CD4-positive, alpha-beta T cell (primary cell): ENCODE measurements around the gene BACE2. TPM values are rescaled to one million over a fixed set of nuclear protein-coding genes. Genes with fewer than 3 reads are reported as not detected.

Experiments used
- ATAC-seq: fragments of 200-7000 bp; cut with Tn5 transposase; one replicate; pipeline ENCODE4 v1.10.0; 2022; ENCODE audit warnings: mild to moderate bottlenecking; ENCODE audit not compliant: poor library complexity
- CTCF ChIA-PET: fragments of 350-600 bp; sonication (Branson Sonifier 250); formaldehyde crosslinking; loops from one replicate; lab custom pipeline; 2021; ENCODE audit warnings: antibody characterized with exemption, inconsistent platforms; lab: Charles Lee
- POLR2A ChIA-PET: fragments of 350-600 bp; sonication (Branson Sonifier 250); formaldehyde crosslinking; loops from one replicate; lab custom pipeline; 2021; ENCODE audit warnings: antibody characterized with exemption, inconsistent platforms; lab: Charles Lee
- DNase-seq, 14 experiments: peaks; one replicate each; pipeline ENCODE4 v3.0.0-alpha.2; 2013 to 2020; ENCODE audit warnings: mixed read lengths in 2 of 14
- H3K27ac ChIP-seq, 2 donors: one replicate each; pipeline versions ENCODE4 v1.5.1 to v1.7.0; 2013; ENCODE audit warnings: low read length in 2 of 2, low read depth in 1 of 2, mild to moderate bottlenecking in 1 of 2
- H3K27me3 ChIP-seq, 2 experiments: 1 replicate in 1 of 2; 2 replicates in 1 of 2; pipeline versions ENCODE4 v1.6.1 to v1.7.0; 2013; ENCODE audit warnings: low read length in 2 of 2, control low read depth in 1 of 2, mild to moderate bottlenecking in 1 of 2, moderate library complexity in 1 of 2; ENCODE audit not compliant: insufficient read depth in 2 of 2, control insufficient read depth in 1 of 2
- H3K36me3 ChIP-seq: one replicate; pipeline ENCODE4 v1.6.1; 2013; ENCODE audit warnings: low read length, control low read depth; ENCODE audit not compliant: insufficient read depth
- H3K4me1 ChIP-seq: one replicate; pipeline ENCODE4 v1.6.1; 2013; ENCODE audit warnings: low read length, control low read depth; ENCODE audit not compliant: insufficient read depth
- H3K4me3 ChIP-seq: one replicate; pipeline ENCODE4 v1.5.1; 2013; ENCODE audit warnings: mild to moderate bottlenecking, low read length, moderate library complexity
- H3K9me3 ChIP-seq, 2 experiments: 1 replicate in 1 of 2; 2 replicates in 1 of 2; pipeline versions ENCODE4 v1.6.1 to v1.7.0; 2013; ENCODE audit warnings: low read length in 2 of 2, mild to moderate bottlenecking in 2 of 2, control low read depth in 1 of 2, moderate library complexity in 1 of 2; ENCODE audit not compliant: control insufficient read depth in 1 of 2, insufficient read depth in 1 of 2
- H3K27ac Mint-ChIP-seq: one replicate; pipeline ENCODE4 v1.8.0; 2020; ENCODE audit warnings: mixed read lengths
- H3K27me3 Mint-ChIP-seq: one replicate; pipeline ENCODE4 v1.8.0; 2021; ENCODE audit warnings: mixed read lengths
- H3K36me3 Mint-ChIP-seq: one replicate; pipeline ENCODE4 v1.8.0; 2021; ENCODE audit warnings: low read depth, mixed read lengths
- H3K4me1 Mint-ChIP-seq: one replicate; pipeline ENCODE4 v1.8.0; 2021; ENCODE audit warnings: low read depth, mixed read lengths
- H3K4me3 Mint-ChIP-seq: one replicate; pipeline ENCODE4 v1.8.0; 2020; ENCODE audit warnings: mild to moderate bottlenecking, mixed read lengths
- H3K9me3 Mint-ChIP-seq: one replicate; pipeline ENCODE4 v1.8.0; 2020; ENCODE audit warnings: mixed read lengths
- intact Hi-C, 2 experiments: fragments of 100-400 bp; cut with DNase I in 1 of 2; cut with micrococcal nuclease in 1 of 2; formaldehyde crosslinking; loops; one replicate each; pipeline versions ENCODE4 v1.15.1 to v1.9.0; 2023 to 2025; cut with DNase I, micrococcal nuclease
- total RNA-seq, 174 experiments: library from RNA in 2 of 174; stranded (reverse) in 2 of 174; gene quantifications; one replicate each; pipeline ENCODE4 v1.2.3 and lab custom pipeline; 2021 to 2026
- TF ChIP-seq, protein P1 (sequence below): fragments of 200-600 bp; IDR thresholded peaks from one replicate; pipeline ENCODE4 v1.8.0; 2022; ENCODE audit warnings: antibody characterized with exemption, mild to moderate bottlenecking

BACE2 gene
- total RNA-seq, 2 experiments from 2014 or later: 0.16 TPM; not detected in 1

DNA sequence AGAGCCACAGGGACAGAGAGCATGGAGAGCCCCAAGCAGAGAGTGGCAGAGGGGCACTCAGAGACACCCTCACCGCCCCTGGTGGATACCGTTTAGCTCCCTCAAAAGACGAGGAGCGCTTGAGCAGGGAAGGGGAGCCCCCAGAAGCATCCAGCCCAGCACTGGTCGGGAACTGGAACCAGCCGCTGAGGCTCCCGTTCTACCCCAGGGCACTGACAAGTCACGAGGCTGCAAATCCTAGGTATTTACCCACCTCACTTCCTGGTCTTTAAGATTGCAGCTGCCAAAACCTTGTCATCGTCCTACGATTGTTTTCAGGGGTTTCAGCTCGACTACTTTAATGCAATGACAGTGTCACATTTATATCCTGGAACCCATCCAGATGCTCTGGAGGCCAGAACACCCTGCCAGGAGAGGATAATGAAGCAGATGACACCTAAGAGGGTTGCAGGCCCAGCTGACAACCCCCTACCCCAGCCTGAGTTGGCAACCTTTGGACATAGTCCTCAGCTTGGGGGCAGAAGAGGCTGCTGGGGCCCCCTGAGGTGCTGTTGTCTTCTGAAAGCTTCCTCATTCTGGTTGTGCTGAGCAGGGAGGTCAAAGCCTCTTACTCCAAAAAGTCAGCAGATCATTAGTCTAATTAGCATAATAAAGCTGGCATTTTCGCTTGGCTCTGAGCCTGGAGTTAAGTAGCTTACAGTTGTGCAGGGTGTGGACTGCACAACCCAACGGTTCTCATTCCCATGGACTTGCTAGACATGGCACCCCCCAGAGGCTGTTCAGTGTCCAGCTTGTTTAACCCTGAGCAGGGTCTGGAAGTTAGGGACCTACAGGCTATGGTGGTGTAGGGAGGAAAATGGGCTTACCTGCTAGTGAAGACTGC lies 20.6 kb upstream of the BACE2 start:
- TF ChIP-seq, protein P1, sequence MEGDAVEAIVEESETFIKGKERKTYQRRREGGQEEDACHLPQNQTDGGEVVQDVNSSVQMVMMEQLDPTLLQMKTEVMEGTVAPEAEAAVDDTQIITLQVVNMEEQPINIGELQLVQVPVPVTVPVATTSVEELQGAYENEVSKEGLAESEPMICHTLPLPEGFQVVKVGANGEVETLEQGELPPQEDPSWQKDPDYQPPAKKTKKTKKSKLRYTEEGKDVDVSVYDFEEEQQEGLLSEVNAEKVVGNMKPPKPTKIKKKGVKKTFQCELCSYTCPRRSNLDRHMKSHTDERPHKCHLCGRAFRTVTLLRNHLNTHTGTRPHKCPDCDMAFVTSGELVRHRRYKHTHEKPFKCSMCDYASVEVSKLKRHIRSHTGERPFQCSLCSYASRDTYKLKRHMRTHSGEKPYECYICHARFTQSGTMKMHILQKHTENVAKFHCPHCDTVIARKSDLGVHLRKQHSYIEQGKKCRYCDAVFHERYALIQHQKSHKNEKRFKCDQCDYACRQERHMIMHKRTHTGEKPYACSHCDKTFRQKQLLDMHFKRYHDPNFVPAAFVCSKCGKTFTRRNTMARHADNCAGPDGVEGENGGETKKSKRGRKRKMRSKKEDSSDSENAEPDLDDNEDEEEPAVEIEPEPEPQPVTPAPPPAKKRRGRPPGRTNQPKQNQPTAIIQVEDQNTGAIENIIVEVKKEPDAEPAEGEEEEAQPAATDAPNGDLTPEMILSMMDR: no peak
- intact Hi-C loops: no loop called here
- Mint-ChIP-seq H3K9me3 (no peaks in the 10 kb centered on the region), H3K27ac (no peak overlapping the region), H3K36me3 (no peaks in the 10 kb centered on the region), H3K4me3 (no peak overlapping the region), H3K4me1 (no peaks in the 10 kb centered on the region), H3K27me3 (peaks cover 38% of the 10 kb centered on the region)
- DNase-seq (no peak), ATAC-seq (no peak)
- no peaks in the 10 kb centered on the region for H3K4me1 ChIP-seq
- H3K4me3 ChIP-seq: no peak overlapping the region
- no peaks in the 10 kb centered on the region for H3K36me3 ChIP-seq
- H3K27ac ChIP-seq: no peak overlapping the region
- H3K9me3 ChIP-seq: peaks cover 7 to 10% of the 10 kb centered on the region in 2 experiments
- peaks cover 0 to 14% of the 10 kb centered on the region in 2 experiments for H3K27me3 ChIP-seq
- CTCF ChIA-PET: no interaction called here
- POLR2A ChIA-PET: no interaction called here

GRCh38 chr21:41147979-41148355 lies 20.0 kb upstream of the BACE2 start:
- Histone ChIP-seq H3K4me1 (no peaks in the 10 kb centered on the region), H3K4me3 (no peak overlapping the region), H3K36me3 (no peaks in the 10 kb centered on the region), H3K9me3 (peaks cover 7 to 13% of the 10 kb centered on the region in 2 experiments), H3K27ac (no peak overlapping the region), H3K27me3 (peaks cover 0 to 14% of the 10 kb centered on the region in 2 experiments)
- DNase-seq (no peak), ATAC-seq (no peak)
- H3K27me3 Mint-ChIP-seq: peaks cover 39% of the 10 kb centered on the region
- H3K27ac Mint-ChIP-seq: no peak overlapping the region
- no peaks in the 10 kb centered on the region for H3K36me3 Mint-ChIP-seq
- intact Hi-C loops: no loop called here
- POLR2A ChIA-PET: no interaction called here
- H3K4me1 Mint-ChIP-seq: no peaks in the 10 kb centered on the region
- CTCF ChIA-PET: no interaction called here
- TF ChIP-seq, protein P1: no peak
- H3K4me3 Mint-ChIP-seq: no peak overlapping the region
- no peaks in the 10 kb centered on the region for H3K9me3 Mint-ChIP-seq

- Mint-ChIP-seq H3K4me1 (no peaks in the 10 kb centered on the region), H3K27me3 (peaks cover 43% of the 10 kb centered on the region), H3K9me3 (no peaks in the 10 kb centered on the region), H3K4me3 (no peak overlapping the region), H3K36me3 (no peaks in the 10 kb centered on the region), H3K27ac (no peak overlapping the region)
- H3K9me3 ChIP-seq: peaks cover 7 to 16% of the 10 kb centered on the region in 2 experiments
- TF ChIP-seq, protein P1: no peak
- intact Hi-C loops: no loop called here
- H3K4me1 ChIP-seq: no peaks in the 10 kb centered on the region
- no peak overlapping the region for H3K27ac ChIP-seq
- no peak overlapping the region for H3K4me3 ChIP-seq
- ChIA-PET POLR2A (no interaction called here), CTCF (no interaction called here)
- peaks cover 0 to 14% of the 10 kb centered on the region in 2 experiments for H3K27me3 ChIP-seq
- no peaks in the 10 kb centered on the region for H3K36me3 ChIP-seq
- ATAC-seq: no peak
- no peak for DNase-seq
Observed at GRCh38 chr21:41148798-41149197, 19.2 kb upstream of the BACE2 start.
